HG03457 (cell line): ENCODE data around the gene CFAP53.
"Not testable (repeated sequence)": the region's sequence is repeated elsewhere in the genome, so short reads cannot be mapped to it uniquely, and the experiment has no call there.

Experiments
- ATAC-seq: cut with Tn5 transposase; IDR thresholded peaks from one replicate; pipeline ENCODE4 v1.9.1; 2021; ENCODE audit warnings: moderate number of reproducible peaks; ENCODE audit not compliant: unreplicated experiment

CFAP53 gene

DNA sequence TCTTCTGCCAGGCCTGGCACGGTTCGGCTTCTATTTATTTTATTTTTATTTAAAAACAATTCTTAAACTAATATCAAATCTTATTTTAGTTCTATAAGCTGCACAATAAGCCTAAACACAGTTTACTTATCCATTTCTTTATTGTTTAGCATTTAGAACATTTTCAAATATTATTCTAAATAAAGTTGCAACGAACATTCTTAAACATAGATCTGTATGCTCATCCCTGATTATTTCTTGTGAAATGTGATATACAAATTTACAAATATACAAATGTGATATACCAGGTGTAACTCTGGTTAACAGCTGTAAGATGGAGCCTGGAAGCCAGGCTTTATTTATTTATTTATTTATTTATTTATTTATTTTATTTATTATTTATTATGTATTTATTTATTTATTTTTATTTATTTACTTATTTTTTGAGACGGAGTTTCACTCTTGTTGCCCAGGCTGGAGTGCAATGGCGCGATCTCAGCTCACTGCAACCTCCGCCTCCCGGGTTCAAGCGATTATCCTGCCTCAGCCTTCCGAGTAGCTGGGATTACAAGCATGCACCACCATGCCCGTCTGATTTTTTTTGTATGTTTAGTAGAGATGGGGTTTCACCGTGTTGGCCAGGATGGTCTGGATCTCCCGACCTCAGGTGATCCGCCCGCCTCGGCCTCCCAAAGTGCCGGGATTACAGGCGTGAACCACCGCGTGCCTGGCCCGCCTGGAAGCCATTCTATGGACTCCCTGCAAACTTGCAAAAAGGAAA lies 22.2 kb upstream of the CFAP53 start:
- ATAC-seq = not testable (repeated sequence)

DNA sequence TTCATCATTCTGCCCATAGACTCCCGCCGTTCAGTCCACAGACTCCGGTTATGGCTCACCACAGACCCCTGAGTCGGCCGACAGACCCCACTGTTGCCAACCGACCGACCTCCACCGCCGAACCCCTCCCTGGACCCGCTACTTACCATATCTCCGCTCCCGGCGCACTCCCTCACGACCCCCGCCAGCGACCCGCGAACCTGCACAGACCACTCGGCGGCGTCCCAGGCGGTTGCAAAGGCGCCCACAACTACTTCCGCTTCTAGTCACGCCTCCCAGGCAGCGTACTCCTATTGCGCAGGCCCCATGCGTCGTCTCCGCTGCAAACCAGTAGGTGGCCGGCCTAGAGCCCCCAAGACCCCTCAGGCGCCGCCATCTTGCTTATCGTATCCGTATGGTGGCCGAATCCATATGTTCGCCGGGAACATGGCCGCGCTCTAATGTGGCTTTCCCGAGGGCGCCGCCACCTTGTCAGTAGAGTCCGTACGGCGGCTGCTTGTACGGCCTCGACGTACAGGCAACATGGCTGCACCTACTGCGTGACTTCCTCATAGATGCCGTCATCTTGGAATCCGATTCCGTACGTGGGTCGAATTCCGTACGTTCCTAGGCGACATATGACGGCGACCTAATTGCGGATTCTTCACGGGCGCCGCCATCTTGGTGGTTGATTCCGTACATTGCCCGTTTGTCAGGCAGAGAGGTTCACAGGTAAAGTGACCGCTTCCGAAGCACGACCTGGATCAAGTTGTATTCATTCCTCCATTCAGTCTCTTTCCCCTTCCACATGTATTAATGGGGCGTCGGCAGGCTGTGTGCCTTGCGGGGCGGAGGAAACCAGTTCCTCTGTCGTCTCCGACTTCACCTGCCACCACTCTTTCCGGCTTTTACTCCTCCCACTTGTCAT lies 21.4 kb upstream of the CFAP53 start, which contains the start of gene CXXC1:
CXXC1 (minus strand) TSS at position 252 of the 907 bp plus-strand sequence; CDS start at position 149, 103 bp downstream.
- ATAC-seq = peak; percentile 92

DNA sequence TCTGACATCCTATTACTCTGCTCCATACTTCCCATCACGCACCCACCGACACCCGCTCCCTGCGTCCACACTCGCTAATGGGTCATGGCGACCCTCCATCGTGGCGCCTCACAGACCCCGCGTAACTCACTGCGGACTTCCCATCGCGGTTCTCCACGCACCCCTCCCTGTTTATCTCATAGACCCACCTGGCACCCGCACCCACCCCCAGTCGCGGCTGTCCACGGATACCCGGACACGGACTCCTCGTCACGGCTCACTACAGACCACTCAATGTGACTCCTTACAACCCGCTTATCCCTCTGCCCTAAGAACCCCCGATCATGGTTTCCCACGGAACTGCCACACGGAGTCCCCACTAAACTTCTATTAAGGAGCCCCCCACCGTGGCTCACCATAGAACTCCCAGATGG lies 20.7 kb upstream of the CFAP53 start:
- ATAC-seq = no peak

DNA sequence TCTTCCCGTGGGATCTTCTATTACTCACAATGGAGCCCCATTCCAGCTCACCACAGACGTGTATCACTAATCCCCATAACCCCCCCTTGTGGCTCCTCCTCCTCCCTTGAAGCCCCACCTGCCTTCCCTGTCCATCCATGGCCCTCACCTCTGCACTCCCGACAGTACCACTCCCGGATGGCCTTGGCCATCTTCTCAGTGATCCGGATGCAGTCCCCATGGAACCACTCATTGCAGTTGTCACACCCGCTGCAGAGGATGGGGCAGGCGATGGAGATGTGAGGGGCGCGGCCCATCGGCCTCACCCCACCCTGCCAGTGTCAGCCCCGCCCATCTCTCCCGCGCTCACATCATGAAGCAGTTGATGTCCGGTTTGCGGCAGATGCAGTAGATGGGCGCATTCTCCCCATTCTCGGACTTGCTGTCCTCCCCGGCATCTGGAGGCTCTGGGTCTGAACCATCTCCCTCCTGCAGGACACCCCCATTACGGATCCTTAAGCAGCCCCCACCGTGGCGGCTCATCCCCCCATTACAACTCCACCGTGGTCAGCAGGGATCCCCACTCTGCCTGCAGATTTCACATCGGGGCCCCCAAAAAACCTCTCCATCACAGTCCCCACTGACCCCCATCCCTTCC lies 20.2 kb upstream of the CFAP53 start:
- ATAC-seq = no peak

DNA sequence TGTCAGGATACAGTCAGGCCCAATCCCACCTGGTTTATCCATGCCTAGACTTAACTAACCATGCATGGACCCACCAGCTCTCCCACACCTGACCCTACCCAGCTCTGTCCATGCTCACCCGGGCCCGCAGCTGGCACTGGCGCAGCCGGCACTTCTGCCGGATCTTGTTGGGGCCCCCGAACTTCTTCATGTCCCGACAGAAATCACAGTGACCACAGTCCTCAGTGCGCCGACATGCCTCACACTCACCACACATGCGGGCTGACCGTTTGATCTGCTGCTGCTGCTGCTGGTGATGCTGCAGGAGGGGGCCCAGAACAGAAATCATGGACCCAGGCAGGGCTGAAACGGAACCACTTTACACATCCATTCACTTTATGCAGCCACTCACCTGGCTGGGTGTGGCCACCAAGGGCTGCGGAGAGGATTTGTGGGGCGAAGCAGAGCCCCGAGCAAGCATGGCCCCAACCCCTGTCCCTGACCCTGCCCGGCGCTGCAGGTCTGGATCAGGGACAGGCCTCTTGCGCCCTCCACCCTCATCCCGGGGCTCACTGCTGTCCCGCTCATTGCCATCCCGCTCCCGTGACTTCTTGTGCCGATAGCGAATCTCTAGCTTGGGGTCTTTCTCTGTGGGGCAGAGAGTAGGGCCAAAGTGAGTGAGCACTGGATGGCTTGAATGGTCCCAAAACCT lies 19.5 kb upstream of the CFAP53 start:
- no peak for ATAC-seq

DNA sequence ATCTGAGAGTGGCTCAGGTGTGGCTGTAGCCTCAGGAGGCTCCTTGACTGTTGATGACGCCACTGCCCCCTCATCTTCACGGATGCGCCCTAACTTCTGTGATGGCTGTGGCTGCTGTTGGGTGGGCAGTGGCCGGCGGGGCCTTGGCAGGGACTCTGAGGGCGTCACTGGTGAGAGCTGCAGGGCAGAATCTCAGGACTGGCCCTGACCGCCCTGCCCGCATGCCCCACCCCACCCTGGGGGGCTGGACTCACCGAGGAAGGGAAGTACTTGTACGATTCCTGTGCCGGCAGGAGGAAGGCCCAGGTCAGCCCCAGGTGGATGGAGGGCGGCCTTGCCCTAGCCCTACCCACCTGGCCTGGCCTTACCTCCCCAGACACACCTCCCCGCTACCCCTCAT lies 18.8 kb upstream of the CFAP53 start:
- no peak for ATAC-seq

DNA sequence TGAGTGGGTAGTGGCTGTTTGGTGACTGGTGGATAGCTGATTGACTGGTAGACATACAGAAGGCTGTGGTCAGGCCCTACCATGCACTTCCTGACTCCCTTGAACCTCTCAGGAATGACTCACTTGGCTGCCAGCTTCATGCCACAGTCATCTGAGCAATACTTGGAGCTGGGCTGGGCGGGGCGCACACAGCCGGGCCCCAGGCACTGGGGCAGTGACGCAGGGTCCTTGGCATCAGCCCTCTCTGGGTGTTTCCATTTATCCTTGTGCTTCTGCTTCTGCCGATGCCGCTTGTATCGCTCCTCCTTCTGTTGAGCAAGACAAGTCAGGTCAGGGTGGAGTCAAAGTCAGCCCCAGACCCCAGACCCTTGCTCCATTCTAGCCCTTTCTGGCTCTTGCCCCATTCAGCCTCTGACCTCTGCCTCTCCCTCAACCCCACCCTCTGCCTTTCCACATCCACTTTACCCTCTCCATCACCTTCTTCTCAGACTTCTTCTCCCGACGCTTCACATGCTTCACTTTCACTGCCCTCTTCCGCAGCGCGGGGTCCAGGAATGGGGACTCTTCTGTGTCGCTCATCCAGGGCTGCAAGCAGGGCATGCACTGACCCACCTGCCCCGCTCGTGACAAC lies 18.1 kb upstream of the CFAP53 start:
- ATAC-seq = no peak

DNA sequence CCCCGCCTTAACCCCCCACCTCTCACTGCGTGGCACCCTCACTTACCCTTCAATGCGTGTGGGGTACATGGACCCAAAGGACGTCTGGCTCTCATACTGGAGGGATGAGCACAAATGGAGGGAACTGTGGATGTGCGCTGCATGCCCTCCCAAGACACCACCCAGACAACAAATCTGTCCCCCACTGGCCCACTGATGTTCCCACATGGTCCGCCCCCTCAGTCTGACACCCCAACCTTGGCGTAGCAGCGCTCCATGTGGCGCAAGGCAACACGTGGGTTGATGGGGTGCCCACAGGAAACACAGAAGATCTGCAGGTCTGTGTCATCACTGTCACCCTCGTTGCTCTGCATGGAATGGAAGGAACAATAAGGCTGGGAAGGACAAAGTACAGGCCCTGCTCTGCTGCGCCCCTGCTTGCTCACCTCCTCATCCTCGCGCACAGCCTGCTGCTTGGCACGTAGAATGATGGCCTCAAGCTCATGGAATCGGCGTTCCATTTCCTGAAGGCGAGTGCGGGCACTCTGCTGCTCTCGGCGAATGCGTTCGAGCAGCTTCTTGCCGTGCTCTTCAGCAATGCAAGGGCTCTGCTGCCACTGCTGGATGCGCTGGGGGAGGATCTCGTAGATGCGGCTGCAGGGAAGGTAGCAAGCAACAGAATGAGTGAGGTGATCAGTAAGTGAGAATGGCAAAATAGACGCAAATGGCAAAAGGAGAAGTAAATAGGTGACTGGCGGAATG lies 17.3 kb upstream of the CFAP53 start:
- ATAC-seq = no peak

DNA sequence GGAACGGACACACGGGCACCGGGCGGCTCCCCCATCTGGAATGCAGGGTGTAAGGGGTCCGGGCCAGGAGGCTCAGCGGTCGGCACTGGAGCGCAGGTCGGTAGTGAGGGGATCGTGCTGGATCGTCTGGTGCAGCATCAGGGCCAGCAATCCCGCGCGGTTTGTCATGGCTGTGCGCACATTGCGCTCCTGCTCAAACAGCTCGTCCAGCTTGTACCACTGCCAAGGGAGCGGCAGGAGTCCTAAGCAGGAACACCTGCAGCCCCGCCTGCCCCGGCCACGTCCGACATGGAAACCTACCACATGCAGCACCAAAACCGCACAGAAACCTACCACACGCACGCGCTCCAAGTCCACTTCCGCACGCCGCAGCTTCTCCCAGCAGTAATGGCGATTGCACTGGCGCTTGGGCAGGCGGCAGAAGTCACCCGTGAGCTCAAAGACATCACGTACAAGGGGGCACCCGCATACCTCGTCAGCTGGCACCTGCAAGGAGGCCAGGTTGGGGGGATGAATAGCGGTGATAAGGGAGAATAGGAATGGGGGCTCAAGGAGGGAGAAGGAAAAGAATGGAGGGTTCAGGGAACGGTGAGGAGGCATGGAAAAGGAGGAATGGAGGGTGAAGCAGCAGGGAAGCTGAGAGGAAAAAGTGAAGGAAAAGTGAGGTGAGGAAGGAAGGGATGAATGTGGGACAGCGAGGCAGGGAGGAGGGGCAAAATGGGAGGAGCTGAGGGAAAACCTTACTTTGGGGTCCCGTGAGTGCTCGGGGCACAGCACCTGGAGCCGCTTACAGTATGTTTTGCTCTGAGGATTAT lies 16.4 kb upstream of the CFAP53 start:
- no peak for ATAC-seq

DNA sequence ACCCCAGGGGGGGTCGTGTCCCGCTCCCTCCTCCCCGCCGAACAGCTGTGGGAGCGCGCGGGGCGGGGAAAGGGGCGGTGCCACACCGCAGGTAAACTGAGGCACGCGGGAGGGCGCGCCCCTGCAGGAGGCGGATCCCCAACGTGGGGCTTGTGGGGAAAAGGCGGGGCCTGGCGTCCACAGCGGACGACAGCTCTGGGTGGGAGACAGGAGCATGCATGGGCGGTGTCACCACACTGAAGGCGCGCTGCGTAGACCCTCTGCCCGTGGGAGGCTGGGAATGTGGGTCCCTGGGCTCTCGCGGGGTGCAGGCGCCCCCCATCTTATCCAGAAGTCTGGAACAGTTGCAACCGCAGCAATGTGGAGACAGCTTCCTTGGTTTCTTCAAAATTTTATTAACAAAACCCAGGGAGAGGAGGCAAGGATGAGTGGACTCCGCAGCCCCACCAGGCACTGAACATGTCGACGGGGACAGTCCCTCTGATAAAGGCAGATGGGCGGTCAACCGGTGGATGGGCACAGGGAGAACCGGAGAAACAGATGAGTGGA lies 15.8 kb upstream of the CFAP53 start:
- ATAC-seq = no peak

DNA sequence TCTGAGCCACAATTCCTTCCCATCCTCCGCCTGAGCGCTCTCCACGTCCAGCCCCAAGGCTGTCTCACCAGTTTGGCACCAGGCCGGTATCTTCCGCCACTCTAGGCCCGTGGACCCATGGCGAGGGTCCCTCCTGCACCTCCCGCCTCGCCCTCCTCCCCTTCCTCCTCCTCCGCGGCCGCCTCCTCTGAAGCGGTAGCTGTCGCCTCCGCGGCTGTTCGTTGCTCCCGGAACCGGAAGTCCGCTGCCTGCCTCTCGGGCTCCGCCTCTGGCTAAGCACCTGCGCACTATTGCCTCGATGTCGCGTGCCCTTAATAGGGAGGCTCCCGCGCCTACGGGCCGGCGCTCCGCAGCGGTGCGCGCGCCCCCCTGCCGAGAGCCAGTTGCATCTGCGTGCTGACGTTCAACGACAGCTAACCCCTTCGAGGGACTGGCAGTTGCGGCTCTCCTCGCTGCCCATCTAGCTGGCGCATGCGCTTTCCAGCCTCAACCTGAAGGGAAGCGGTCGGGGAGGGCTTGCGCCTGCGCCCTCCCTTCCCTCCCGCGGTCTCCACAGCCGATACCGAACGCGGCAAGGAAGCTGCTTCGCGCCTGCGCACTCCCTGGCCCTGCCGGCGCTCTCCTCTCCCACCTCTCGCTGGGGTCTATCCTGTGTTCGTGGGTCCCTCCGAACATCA lies 15.1 kb upstream of the CFAP53 start, which contains the start of gene MBD1:
MBD1 (minus strand) TSS at position 229 of the 677 bp plus-strand sequence. CDS start 1,531 bp downstream, outside the sequence.
- peak; percentile 76 for ATAC-seq

DNA sequence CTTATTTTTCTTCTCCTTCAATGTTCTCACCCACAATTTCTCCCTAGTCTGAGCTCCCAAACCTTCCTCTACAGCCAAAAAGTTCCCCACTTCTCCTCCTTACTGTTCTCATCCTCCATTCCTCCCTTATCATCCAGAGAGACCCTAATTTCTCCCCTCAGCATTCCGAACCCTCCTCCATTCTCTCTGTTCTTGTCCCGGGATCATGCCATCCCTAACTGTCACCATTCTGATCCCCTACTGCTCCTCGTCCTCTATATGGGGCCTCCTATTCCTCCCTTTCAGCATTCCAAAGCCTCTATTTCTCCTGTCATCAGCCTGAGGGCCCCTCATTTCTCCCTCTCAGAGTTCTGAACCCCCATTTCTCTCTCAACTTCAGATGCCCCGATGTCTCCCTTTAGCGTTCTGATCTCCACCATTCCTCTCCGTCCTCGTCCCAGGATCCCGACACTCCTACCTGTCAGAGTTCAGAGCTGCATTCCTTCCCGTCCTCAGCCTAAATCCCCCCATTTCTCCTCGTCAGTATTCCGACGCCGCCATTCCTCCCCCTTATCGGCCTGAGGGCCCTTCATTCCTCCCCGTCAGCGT lies 14.5 kb upstream of the CFAP53 start:
- no peak for ATAC-seq

DNA sequence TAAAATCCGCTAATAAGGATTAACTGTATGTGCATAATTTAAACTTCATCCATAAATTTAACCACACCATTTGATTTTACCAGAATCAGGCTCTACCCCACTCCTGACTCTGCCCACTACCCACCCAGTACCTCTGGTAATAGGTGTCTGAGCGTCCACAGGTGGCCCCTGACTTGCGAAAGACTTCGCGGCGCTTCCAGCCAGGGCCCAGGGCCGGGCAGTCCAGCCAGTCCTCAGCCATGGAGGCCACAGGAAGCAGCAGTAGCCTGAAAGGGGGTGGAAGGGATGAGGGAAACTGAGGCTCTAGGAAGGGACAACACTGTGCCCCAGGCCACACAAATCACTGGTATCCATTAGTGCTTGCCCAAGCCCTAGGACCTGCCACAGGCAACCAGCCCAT lies 13.5 kb upstream of the CFAP53 start:
- no peak for ATAC-seq

DNA sequence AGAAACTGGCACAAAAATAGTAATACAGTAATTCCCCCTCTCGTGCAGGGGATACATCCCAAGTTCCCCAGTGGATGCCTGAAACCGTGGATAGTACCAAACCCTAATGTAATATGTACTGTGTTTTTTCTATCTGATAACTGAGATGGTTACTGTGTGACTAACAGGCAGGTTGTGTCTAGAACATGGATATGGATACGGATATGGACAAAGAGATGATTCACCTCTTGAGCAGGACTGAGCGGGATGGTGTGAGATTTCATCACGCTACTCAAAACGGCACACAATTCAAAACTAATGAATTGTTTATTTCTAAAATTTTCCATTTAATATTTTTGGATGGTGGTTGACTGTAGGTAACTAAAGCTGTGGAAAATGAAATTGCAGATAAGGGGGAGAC lies 11.6 kb upstream of the CFAP53 start:
- no peak for ATAC-seq

DNA sequence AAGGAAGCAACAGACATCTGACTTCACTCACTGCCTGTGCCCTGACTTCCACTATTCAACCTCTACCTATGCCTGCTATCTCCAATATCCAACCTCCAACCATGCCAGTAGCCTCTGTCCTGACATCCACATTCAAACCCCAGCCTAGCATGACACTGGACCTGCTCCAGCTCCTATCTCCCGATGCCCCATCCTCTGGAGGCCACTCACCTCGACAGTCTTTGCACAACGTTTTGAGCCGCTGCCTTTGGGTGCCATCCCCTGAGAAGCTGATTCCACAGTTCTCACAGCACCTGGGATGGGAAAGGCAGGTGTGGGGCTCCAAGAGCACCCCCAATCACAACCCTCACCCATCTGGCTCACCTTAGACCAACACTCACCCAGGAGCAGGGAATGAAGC lies 10.2 kb upstream of the CFAP53 start:
- ATAC-seq = no peak

DNA sequence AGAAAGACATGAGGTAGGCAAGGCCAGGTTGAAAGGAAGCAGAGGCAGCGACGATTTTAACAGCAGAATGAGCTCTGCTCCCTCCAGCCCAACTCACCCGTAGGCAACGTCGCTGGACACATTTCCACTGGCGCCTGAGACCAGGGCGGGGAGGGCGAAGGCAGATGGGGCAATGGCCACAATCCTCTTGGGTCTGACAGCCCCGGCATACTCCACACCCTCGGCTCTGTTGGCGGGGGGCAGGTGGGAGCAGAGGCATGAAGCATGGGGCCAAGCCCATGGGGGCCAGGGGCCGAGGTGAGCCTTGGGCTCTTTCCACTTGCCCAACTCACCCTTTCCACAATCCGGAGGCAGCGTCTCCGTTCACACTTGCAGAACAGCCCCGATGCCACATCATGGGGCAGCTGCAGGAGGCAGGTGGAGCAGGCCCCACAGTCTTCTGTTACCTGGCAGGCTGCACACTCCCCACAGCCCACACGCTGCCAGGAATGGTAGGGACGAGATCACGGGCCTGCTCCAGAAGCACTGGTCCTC lies 9.3 kb upstream of the CFAP53 start:
- no peak for ATAC-seq

DNA sequence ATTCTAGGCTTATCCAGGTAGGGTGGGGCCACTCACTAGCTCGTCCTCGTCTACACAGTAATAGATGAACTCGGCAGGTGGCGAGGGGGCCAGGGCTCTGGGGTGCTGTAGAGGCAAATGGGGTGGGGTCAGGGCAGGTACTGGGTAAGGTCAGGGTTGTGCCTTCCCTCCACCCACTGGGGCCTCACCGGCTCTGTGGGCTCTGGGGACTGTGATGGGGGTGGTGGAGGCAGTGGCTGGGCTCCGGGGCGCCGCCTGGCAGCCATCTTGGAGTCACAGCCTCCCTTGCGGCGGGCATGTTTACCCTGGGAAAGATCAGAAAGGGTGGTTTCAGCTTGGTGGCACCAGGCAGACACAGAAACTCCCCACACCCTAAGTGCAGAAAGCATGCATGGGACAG lies 8.6 kb upstream of the CFAP53 start:
- ATAC-seq = no peak
